Measurements from ENCODE around the gene ZNF668. TPM values are rescaled to one million over a fixed set of nuclear protein-coding genes. Genes with fewer than 3 reads are reported as not detected.

Gene ZNF668
- total RNA-seq, 1 experiment from 2014 or later = 21.5 TPM

- in situ Hi-C loops (cut with HindIII; ENCODE audit: low pct_unique_long_range_greater_than_20kb, low sequenced_read_pairs) (no loop called here), intact Hi-C loops (cut with micrococcal nuclease; ENCODE audit: unreplicated experiment) (loop anchor here (1.0 kb wide), 1 partner anchor 22 kb away; no protein-coding TSS in a partner anchor)
Observed at GRCh38 chr16:31074814-31075183, 759 bp upstream of the ZNF668 start.

More at GRCh38 chr16:31074814-31075183, 759 bp upstream of the ZNF668 start:
- TF ChIP-seq TCF7L2 (IDR thresholded peaks at IDR 0.05; ENCODE audit: low read depth, low read length) = no peak
- TF ChIP-seq SIN3A (IDR thresholded peaks at IDR 0.05; ENCODE audit: borderline replicate concordance, insufficient read depth, low read depth, low read length) = no peak
- TF ChIP-seq POLR2AphosphoS5 (IDR thresholded peaks at IDR 0.05; ENCODE audit: low read depth, low read length) = no peak
- no peak for TF ChIP-seq REST (IDR thresholded peaks at IDR 0.05; ENCODE audit: insufficient read depth in 1 of 2, low read depth in 2 of 2, low read length in 1 of 2)
- no peak for TF ChIP-seq CTCF (IDR thresholded peaks at IDR 0.05)
- peak overlapping the region; percentile 99 for H3K4me3 ChIP-seq (ENCODE audit: low read depth in 2 of 2, low read length in 2 of 2)
- H3K36me3 ChIP-seq (ENCODE audit: control insufficient read depth, insufficient read depth, low read length) = peaks cover 10% of the 10 kb centered on the region
- no peaks in the 10 kb centered on the region for H3K9me3 ChIP-seq (ENCODE audit: control insufficient read depth, insufficient read depth, low read depth, low read length)
- no peaks in the 10 kb centered on the region for H3K27me3 ChIP-seq (ENCODE audit: control insufficient read depth, insufficient read depth, low read length)
- peak overlapping the region; percentile 97 for H3K27ac ChIP-seq (ENCODE audit: low read length)
- ChIA-PET CTCF (interaction anchor here (0.7 to 1.5 kb wide), 2 partner anchors 67 to 90 kb away, joined by 3 to 7 read pairs; no protein-coding TSS in a partner anchor), POLR2A (no interaction called here)
- DNase-seq (ENCODE audit: low read depth, low spot score) = no peak
- no peak for ATAC-seq
- BruUV-seq (replicated peaks) = no TSS peak
- H3K4me1 ChIP-seq (ENCODE audit: control insufficient read depth, insufficient read depth, low read length) = peaks cover 10% of the 10 kb centered on the region; the same call in 1 of the 2 replicates

All from Panc1 (cell line).